Measurements from ENCODE around the gene GSTO2. TPM values are rescaled to one million over a fixed set of nuclear protein-coding genes. Genes with fewer than 3 reads are reported as not detected.

Gene GSTO2
- total RNA-seq, 2 experiments from 2014 or later: 1.6 TPM

GRCh38 chr10:104300736-104301292 is 31.8 kb downstream of the GSTO2 start:
- no peak overlapping the region for H3K4me3 ChIP-seq (ENCODE audit: low read depth, low read length, poor library complexity, severe bottlenecking)
- intact Hi-C loops (cut with micrococcal nuclease; ENCODE audit: unreplicated experiment): loop anchor here (1.0 kb wide), 1 partner anchor 10 kb away; no protein-coding TSS in a partner anchor
- ChIA-PET CTCF (ENCODE audit: unreplicated experiment) (interaction anchor here (0.8 to 1.1 kb wide), 2 partner anchors 9 to 27 kb away, joined by 4 read pairs; no protein-coding TSS in a partner anchor), POLR2A (interaction anchor here (0.6 kb wide), 1 partner anchor 21 kb away, joined by 3 read pairs; no protein-coding TSS in a partner anchor)
- H3K4me1 ChIP-seq (ENCODE audit: insufficient read depth, low read length, poor library complexity, severe bottlenecking): peaks cover 18% of the 10 kb centered on the region
- H4K20me1 ChIP-seq (ENCODE audit: insufficient read depth, low read length): no peaks in the 10 kb centered on the region
- H3K9me3 ChIP-seq (ENCODE audit: low read length): no peaks in the 10 kb centered on the region
- BruUV-seq (replicated peaks): no TSS peak
- no peaks in the 10 kb centered on the region for H3K36me3 ChIP-seq (ENCODE audit: insufficient read depth, low read length)
- H2AFZ ChIP-seq (ENCODE audit: low read length): peak overlapping the region; percentile 26; the same call in 1 of the 2 replicates
- H3K4me2 ChIP-seq (ENCODE audit: low read length): peak overlapping the region; percentile 25; the same call in 1 of the 2 replicates
- TF ChIP-seq, protein P1, sequence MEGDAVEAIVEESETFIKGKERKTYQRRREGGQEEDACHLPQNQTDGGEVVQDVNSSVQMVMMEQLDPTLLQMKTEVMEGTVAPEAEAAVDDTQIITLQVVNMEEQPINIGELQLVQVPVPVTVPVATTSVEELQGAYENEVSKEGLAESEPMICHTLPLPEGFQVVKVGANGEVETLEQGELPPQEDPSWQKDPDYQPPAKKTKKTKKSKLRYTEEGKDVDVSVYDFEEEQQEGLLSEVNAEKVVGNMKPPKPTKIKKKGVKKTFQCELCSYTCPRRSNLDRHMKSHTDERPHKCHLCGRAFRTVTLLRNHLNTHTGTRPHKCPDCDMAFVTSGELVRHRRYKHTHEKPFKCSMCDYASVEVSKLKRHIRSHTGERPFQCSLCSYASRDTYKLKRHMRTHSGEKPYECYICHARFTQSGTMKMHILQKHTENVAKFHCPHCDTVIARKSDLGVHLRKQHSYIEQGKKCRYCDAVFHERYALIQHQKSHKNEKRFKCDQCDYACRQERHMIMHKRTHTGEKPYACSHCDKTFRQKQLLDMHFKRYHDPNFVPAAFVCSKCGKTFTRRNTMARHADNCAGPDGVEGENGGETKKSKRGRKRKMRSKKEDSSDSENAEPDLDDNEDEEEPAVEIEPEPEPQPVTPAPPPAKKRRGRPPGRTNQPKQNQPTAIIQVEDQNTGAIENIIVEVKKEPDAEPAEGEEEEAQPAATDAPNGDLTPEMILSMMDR (conservative IDR thresholded peaks at IDR 0.05; ENCODE audit: low read length): no peak
- TF ChIP-seq EZH2phosphoT487 (IDR thresholded peaks at IDR 0.05; ENCODE audit: borderline replicate concordance, low read depth, low read length): no peak
- H3K9me2 ChIP-seq (ENCODE audit: insufficient read depth, low read length): no peaks in the 10 kb centered on the region
- peak; percentile 58 for DNase-seq (ENCODE audit: low spot score)
- H3K27ac ChIP-seq (ENCODE audit: low read depth, low read length, poor library complexity, severe bottlenecking): no peak overlapping the region
- no peaks in the 10 kb centered on the region for H3K79me2 ChIP-seq (ENCODE audit: insufficient read depth, low read depth, low read length)

GRCh38 chr10:104301907-104302690 is 33.1 kb downstream of the GSTO2 start:
- no peak for DNase-seq (ENCODE audit: low spot score)
- intact Hi-C loops (cut with micrococcal nuclease; ENCODE audit: unreplicated experiment): no loop called here
- no peak overlapping the region for H3K4me2 ChIP-seq (ENCODE audit: low read length)
- no peaks in the 10 kb centered on the region for H3K79me2 ChIP-seq (ENCODE audit: insufficient read depth, low read depth, low read length)
- TF ChIP-seq, protein P1 (conservative IDR thresholded peaks at IDR 0.05; ENCODE audit: low read length): no peak
- no peaks in the 10 kb centered on the region for H3K9me3 ChIP-seq (ENCODE audit: low read length)
- H2AFZ ChIP-seq (ENCODE audit: low read length): no peak overlapping the region
- no peak overlapping the region for H3K4me3 ChIP-seq (ENCODE audit: low read depth, low read length, poor library complexity, severe bottlenecking)
- no peaks in the 10 kb centered on the region for H3K36me3 ChIP-seq (ENCODE audit: insufficient read depth, low read length)
- no TSS peak for BruUV-seq (replicated peaks)
- H3K4me1 ChIP-seq (ENCODE audit: insufficient read depth, low read length, poor library complexity, severe bottlenecking): peaks cover 18% of the 10 kb centered on the region
- no peak overlapping the region for H3K27ac ChIP-seq (ENCODE audit: low read depth, low read length, poor library complexity, severe bottlenecking)
- ChIA-PET POLR2A (no interaction called here), CTCF (ENCODE audit: unreplicated experiment) (no interaction called here)
- H4K20me1 ChIP-seq (ENCODE audit: insufficient read depth, low read length): no peaks in the 10 kb centered on the region
- no peaks in the 10 kb centered on the region for H3K9me2 ChIP-seq (ENCODE audit: insufficient read depth, low read length)
